Epithelial cell of esophagus (primary cell): ENCODE measurements around the gene PLXDC1.

Experiments
- DNase-seq: peaks from one replicate; pipeline ENCODE4 v3.0.0; 2010; ENCODE audit warnings: low read depth
- H3K4me3 ChIP-seq: 2 replicates; pipeline ENCODE4 v1.5.1; 2011; ENCODE audit warnings: mild to moderate bottlenecking, low read length, control low read depth
- CTCF ChIP-seq: IDR thresholded peaks from 2 replicates; pipeline ENCODE4 v1.5.1; 2011; ENCODE audit warnings: low read depth, mild to moderate bottlenecking, low read length, control low read depth, inconsistent platforms; ENCODE audit not compliant: insufficient read depth; ENCODE audit errors: missing control alignments

PLXDC1 gene

GRCh38 chr17:39080421-39081078 is 70.9 kb downstream of the PLXDC1 start:
- H3K4me3 ChIP-seq: no peak overlapping the region
- no peak for TF ChIP-seq CTCF
- DNase-seq: no peak

GRCh38 chr17:39079836-39080235 is 71.6 kb downstream of the PLXDC1 start:
- no peak for TF ChIP-seq CTCF
- H3K4me3 ChIP-seq: no peak overlapping the region
- no peak for DNase-seq

- DNase-seq: no peak
- no peak overlapping the region for H3K4me3 ChIP-seq
- peak; percentile 7 for TF ChIP-seq CTCF
These were observed 73.6 kb downstream of the PLXDC1 start for GRCh38 chr17:39077866-39078265.

- TF ChIP-seq CTCF: no peak
- DNase-seq: no peak
- no peak overlapping the region for H3K4me3 ChIP-seq
These were observed 74.2 kb downstream of the PLXDC1 start for GRCh38 chr17:39077252-39077651.

- TF ChIP-seq CTCF: no peak
- no peak overlapping the region for H3K4me3 ChIP-seq
- no peak for DNase-seq
These were observed 76.8 kb downstream of the PLXDC1 start for GRCh38 chr17:39074676-39075075.

GRCh38 chr17:39073916-39074315 is 77.5 kb downstream of the PLXDC1 start:
- DNase-seq: peak; percentile 91
- TF ChIP-seq CTCF: no peak
- H3K4me3 ChIP-seq: no peak overlapping the region

- no peak for TF ChIP-seq CTCF
- no peak for DNase-seq
- no peak overlapping the region for H3K4me3 ChIP-seq
These were observed 78.1 kb downstream of the PLXDC1 start for GRCh38 chr17:39073353-39073752.
